Common myeloid progenitor, CD34-positive (primary cell): ENCODE results near the gene PRKAG2.

ENCODE experiments used
- CTCF ChIA-PET: fragments of 350-600 bp; sonication (Branson Sonifier 250); formaldehyde crosslinking; loops from one replicate; lab custom pipeline; 2021; ENCODE audit warnings: antibody characterized with exemption; lab: Charles Lee
- POLR2A ChIA-PET: fragments of 350-600 bp; sonication (Branson Sonifier 250); formaldehyde crosslinking; loops from one replicate; lab custom pipeline; 2021; ENCODE audit warnings: antibody characterized with exemption; lab: Charles Lee
- DNase-seq, 3 donors: peaks; one replicate each; pipeline versions ENCODE4 v3.0.0 to v3.0.0-alpha.2; 2013
- H3K27ac ChIP-seq, 2 experiments: 1 replicate in 1 of 2; 2 replicates in 1 of 2; pipeline ENCODE4 v1.7.0; 2013; ENCODE audit warnings: inconsistent platforms in 2 of 2, low read length in 2 of 2, mild to moderate bottlenecking in 2 of 2, low read depth in 1 of 2, moderate library complexity in 1 of 2; ENCODE audit not compliant: severe bottlenecking in 2 of 2, insufficient read depth in 1 of 2, poor library complexity in 1 of 2
- H3K27me3 ChIP-seq, 5 experiments: replicated peaks in 2 of 5; 1 replicate in 3 of 5; 2 replicates in 2 of 5; pipeline versions ENCODE4 v1.6.1 to v1.7.0; 2013; ENCODE audit warnings: low read length in 4 of 5, mild to moderate bottlenecking in 2 of 5, moderate library complexity in 2 of 5, inconsistent platforms in 1 of 5; ENCODE audit not compliant: insufficient read depth in 5 of 5, control insufficient read depth in 4 of 5
- H3K36me3 ChIP-seq, 4 experiments: 1 replicate in 2 of 4; 2 replicates in 2 of 4; pipeline versions ENCODE4 v1.6.1 to v1.7.0; 2013; ENCODE audit warnings: low read length in 3 of 4, control low read depth in 1 of 4, mild to moderate bottlenecking in 1 of 4; ENCODE audit not compliant: control insufficient read depth in 4 of 4, insufficient read depth in 4 of 4
- H3K4me1 ChIP-seq, 4 experiments: 1 replicate in 3 of 4; 2 replicates in 1 of 4; pipeline versions ENCODE4 v1.6.1 to v1.7.1; 2013; ENCODE audit warnings: low read length in 3 of 4, mild to moderate bottlenecking in 3 of 4, control low read depth in 1 of 4, inconsistent platforms in 1 of 4, moderate library complexity in 1 of 4; ENCODE audit not compliant: control insufficient read depth in 4 of 4, insufficient read depth in 4 of 4; ENCODE audit errors: control extremely low read depth in 1 of 4
- H3K4me3 ChIP-seq, 7 experiments: 1 replicate in 4 of 7; 2 replicates in 3 of 7; pipeline versions ENCODE4 v1.5.1 to v1.7.0; 2013; ENCODE audit warnings: mild to moderate bottlenecking in 7 of 7, low read length in 6 of 7, moderate library complexity in 6 of 7, inconsistent platforms in 2 of 7, low read depth in 2 of 7, control low read depth in 1 of 7; ENCODE audit not compliant: insufficient read depth in 4 of 7, control insufficient read depth in 1 of 7; ENCODE audit errors: extremely low read depth in 1 of 7
- H3K9me3 ChIP-seq, 5 experiments: 1 replicate in 4 of 5; 2 replicates in 1 of 5; pipeline versions ENCODE4 v1.6.1 to v1.7.1; 2013; ENCODE audit warnings: low read length in 4 of 5, mild to moderate bottlenecking in 2 of 5, inconsistent platforms in 1 of 5, low read depth in 1 of 5, moderate library complexity in 1 of 5; ENCODE audit not compliant: control insufficient read depth in 4 of 5, insufficient read depth in 2 of 5; ENCODE audit errors: control extremely low read depth in 1 of 5
- WGBS: methylation state at CpG from one replicate; pipeline ENCODE4 v1.1.5; 2013; ENCODE audit not compliant: insufficient coverage; 5-methylcytosine and 5-hydroxymethylcytosine counted together

The PRKAG2 gene

DNA sequence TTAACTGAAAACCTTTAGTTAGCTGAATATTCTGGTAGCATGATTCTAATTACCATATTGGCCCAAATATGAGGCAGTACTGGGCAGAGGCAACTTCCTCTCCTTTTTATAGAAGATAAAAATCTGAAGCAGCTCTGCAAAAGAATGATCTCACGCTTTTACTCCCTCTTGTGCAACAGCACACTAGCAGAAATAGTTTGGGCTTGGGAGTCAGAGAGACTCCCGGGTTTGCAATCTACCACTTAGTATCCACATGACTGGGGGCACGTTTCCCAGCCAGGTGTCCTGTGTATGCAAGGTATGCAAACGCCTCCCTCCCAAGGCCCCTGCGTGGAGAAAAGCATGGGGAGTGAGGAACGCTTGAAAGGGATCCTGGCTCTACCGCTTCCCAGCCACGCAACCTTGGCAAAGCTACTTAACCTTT, 310.0 kb downstream of the PRKAG2 start:
- no peak for DNase-seq
- ChIA-PET POLR2A (no interaction called here), CTCF (interaction anchor here (1.2 to 1.5 kb wide), 3 partner anchors 8 to 47 kb away, joined by 3 read pairs; partner anchors contain the start of gene RHEB)
- Histone ChIP-seq H3K27me3 (no peaks in the 10 kb centered on the region), H3K27ac (no peak overlapping the region), H3K9me3 (no peaks in the 10 kb centered on the region), H3K4me1 (no peaks in the 10 kb centered on the region), H3K36me3 (peaks cover 6 to 40% (median 27%) of the 10 kb centered on the region in 4 experiments), H3K4me3 (no peak overlapping the region)
- WGBS = 93% methylated on average over 5 of the region's 8 CpGs

DNA sequence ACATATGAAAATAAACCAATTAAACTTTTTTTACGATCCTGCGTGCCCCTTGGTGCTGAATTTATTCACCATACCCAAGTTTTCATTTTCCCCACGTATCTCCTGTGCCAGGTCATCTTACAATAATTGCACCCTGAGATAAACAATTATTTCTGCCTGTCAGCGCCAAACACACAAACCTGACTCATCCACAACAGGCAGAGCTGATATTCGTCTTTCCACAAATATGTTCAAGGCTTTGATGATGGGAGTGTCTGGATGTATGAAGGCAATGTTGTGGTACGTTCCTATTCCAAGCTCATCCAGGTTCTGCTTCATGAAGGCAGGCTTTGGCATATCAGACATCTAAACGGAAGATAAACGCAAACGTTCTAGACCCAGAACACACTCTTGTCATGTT, 311.4 kb downstream of the PRKAG2 start:
- CTCF ChIA-PET = no interaction called here
- H3K4me3 ChIP-seq = no peak overlapping the region
- no peaks in the 10 kb centered on the region for H3K27me3 ChIP-seq
- no peak for DNase-seq
- POLR2A ChIA-PET = no interaction called here
- no peaks in the 10 kb centered on the region for H3K4me1 ChIP-seq
- no peaks in the 10 kb centered on the region for H3K9me3 ChIP-seq
- 100% methylated on average over 3 of the region's 9 CpGs for WGBS
- no peak overlapping the region for H3K27ac ChIP-seq
- H3K36me3 ChIP-seq = peaks cover 6 to 40% (median 32%) of the 10 kb centered on the region in 4 experiments

DNA sequence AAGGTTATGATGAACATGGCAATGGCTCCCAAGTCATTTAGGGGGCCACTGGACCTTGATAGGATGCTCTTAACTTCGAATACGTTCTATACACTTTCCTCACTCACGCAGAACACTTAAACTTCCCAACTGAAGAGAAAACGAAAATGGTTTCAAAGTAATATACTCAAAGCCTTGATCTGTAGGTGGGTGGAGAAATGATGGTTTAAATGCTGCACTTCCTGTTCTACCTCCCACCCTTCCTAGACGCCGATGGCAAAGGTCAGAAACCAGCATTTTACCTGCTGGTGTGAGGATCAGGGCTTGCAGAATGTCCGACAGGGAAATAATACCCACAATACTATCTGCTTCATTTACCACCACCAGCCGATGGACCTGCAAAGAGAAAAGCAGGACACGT, 316.7 kb downstream of the PRKAG2 start:
- H3K27ac ChIP-seq = no peak overlapping the region
- peaks cover 4 to 59% (median 51%) of the 10 kb centered on the region in 4 experiments for H3K36me3 ChIP-seq
- no peak for DNase-seq
- H3K27me3 ChIP-seq = no peaks in the 10 kb centered on the region
- H3K9me3 ChIP-seq = no peaks in the 10 kb centered on the region
- no peaks in the 10 kb centered on the region for H3K4me1 ChIP-seq
- no peak overlapping the region for H3K4me3 ChIP-seq
- ChIA-PET POLR2A (no interaction called here), CTCF (no interaction called here)
- 100% methylated on average over 3 of the region's 9 CpGs for WGBS

DNA sequence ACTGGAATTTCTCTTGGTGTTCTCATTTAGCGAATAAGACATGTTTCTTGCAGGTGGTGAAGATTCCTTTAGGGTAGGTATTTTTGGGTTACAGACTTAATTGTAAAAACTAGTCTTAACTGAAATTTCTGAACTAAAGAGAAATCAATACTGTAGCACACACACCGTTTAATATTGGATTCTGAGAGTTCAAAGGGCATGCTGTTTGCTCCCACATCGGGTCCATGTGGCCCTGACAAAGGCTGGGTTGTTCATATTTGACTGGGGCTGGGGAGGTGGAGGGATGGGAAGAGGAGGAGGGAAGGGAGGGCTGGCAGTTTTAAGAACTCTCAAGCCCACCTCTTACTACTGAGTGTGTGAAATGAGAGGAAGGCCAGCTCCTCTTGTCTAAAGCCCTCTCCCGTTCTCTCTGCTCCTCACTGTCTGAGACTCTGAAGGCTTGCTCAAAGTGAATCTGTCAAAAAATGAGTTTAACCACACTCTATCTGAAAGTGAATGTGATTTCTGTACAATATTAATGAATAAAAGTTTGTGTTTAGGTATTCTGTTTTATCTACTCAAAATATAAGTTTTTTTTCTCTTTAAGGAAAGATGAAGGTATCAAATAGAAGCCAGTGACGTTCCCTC, 317.2 kb downstream of the PRKAG2 start:
- CTCF ChIA-PET = no interaction called here
- 100% methylated on average over 1 of the region's 5 CpGs for WGBS
- POLR2A ChIA-PET = no interaction called here
- no peak for DNase-seq
- no peaks in the 10 kb centered on the region for H3K4me1 ChIP-seq
- peaks cover 4 to 56% (median 50%) of the 10 kb centered on the region in 4 experiments for H3K36me3 ChIP-seq
- H3K27ac ChIP-seq = no peak overlapping the region
- H3K4me3 ChIP-seq = no peak overlapping the region
- H3K9me3 ChIP-seq = no peaks in the 10 kb centered on the region
- H3K27me3 ChIP-seq = no peaks in the 10 kb centered on the region

DNA sequence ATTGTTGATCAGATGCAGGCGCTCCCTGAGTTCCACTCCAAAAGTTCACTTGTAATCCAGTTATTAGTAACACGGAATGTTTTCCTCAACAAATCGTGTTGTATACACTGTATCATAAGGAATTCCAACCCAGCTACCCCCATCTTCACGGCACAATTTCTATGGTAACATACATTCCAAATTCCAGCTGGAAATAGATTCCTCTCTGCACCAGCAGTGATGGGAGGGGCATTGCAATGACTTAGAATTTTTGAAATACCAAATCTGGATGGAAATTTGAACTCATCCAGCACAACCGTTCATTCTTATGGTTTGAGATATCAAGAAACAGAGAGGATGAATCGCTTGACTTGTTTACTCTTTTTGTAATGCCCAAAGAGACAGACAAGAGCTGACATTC, 318.3 kb downstream of the PRKAG2 start:
- POLR2A ChIA-PET = no interaction called here
- H3K36me3 ChIP-seq = peaks cover 0 to 47% (median 41%) of the 10 kb centered on the region in 4 experiments
- no peaks in the 10 kb centered on the region for H3K9me3 ChIP-seq
- H3K27ac ChIP-seq = no peak overlapping the region
- CTCF ChIA-PET = interaction anchor here (0.9 to 1.9 kb wide), 4 partner anchors 9 to 225 kb away, joined by 3 to 4 read pairs (median 3); no protein-coding TSS in a partner anchor
- WGBS = 95% methylated on average over 5 of the region's 6 CpGs
- H3K4me3 ChIP-seq = no peak overlapping the region
- H3K27me3 ChIP-seq = no peaks in the 10 kb centered on the region
- no peaks in the 10 kb centered on the region for H3K4me1 ChIP-seq
- no peak for DNase-seq

DNA sequence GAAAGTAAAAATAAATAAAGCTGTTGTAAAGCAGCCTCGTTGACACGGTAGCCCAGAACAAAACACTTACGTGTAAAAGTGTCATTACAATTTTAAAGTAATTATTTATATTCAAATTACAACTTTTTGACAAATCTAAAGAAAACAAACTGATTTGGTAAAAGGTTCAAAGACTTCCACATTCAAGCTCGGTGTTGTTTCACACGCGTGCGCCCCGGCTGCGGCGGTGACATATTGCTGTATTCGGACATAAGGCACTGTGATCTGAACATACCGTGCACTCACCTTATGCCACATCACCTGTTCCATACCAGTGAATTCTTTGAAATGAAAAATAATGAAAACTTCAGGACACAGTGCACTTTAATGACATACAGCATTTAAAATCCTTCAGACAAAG, 320.3 kb downstream of the PRKAG2 start:
- peaks cover 0 to 42% (median 34%) of the 10 kb centered on the region in 4 experiments for H3K36me3 ChIP-seq
- DNase-seq = no peak
- no peaks in the 10 kb centered on the region for H3K9me3 ChIP-seq
- ChIA-PET POLR2A (no interaction called here), CTCF (interaction anchor here (1.5 to 1.9 kb wide), 2 partner anchors 11 to 227 kb away, joined by 3 to 4 read pairs; no protein-coding TSS in a partner anchor)
- no peaks in the 10 kb centered on the region for H3K4me1 ChIP-seq
- WGBS = 92% methylated on average over 9 of the region's 12 CpGs
- H3K4me3 ChIP-seq = no peak overlapping the region
- H3K27me3 ChIP-seq = peaks cover 0 to 8% (median 0%) of the 10 kb centered on the region in 5 experiments
- H3K27ac ChIP-seq = no peak overlapping the region

DNA sequence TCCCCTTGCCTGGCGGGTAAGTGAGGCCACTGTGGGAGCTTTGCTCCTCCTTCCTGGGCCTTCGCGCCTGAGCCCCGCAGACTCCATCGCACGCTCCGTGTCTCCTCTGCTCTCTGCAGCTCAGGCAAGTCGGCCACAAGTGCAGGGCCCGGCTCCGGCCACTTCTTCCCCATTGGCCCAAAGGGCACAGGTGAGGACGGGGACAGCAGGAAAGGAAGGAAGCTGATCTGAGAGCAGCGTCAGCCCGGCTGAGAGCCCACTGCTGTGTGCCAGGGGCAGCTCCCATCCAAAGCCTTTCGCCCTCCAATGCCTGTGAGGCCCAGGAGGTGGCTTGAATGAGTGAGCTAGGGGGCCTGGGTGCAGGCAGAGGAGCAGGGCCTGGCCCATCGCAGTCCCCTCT, 323.6 kb downstream of the PRKAG2 start:
- peaks cover 0 to 5% (median 0%) of the 10 kb centered on the region in 4 experiments for H3K4me1 ChIP-seq
- peaks cover 0 to 14% (median 11%) of the 10 kb centered on the region in 4 experiments for H3K36me3 ChIP-seq
- CTCF ChIA-PET = interaction anchor here (1.2 kb wide), 2 partner anchors 11 to 14 kb away, joined by 3 read pairs; no protein-coding TSS in a partner anchor
- H3K4me3 ChIP-seq = no peak overlapping the region
- H3K27me3 ChIP-seq = peaks cover 0 to 8% (median 0%) of the 10 kb centered on the region in 5 experiments
- 67% methylated on average over 12 of the region's 15 CpGs for WGBS
- peaks cover 0 to 3% (median 0%) of the 10 kb centered on the region in 5 experiments for H3K9me3 ChIP-seq
- POLR2A ChIA-PET = no interaction called here
- DNase-seq = no peak
- H3K27ac ChIP-seq = no peak overlapping the region
